Measurements from ENCODE around the gene GIMAP5. TPM values are rescaled to one million over a fixed set of nuclear protein-coding genes. Genes with fewer than 3 reads are reported as not detected.

GIMAP5 gene
- total and polyA plus RNA-seq, 2 of the 13 experiments (the other 11 are each of a cell fraction or from before 2014, with no cell fraction given) = not detected

GRCh38 chr7:150769768-150770167, 32.5 kb downstream of the GIMAP5 start (continued):
- TF ChIP-seq DNMT1 (CRISPR knock-in tag; IDR thresholded peaks at IDR 0.05) (no peak), MXD3 (CRISPR knock-in tag; IDR thresholded peaks at IDR 0.05) (no peak), ZNF737 (CRISPR knock-in tag; IDR thresholded peaks at IDR 0.05; ENCODE audit: borderline replicate concordance) (no peak), BCL3 (CRISPR knock-in tag; IDR thresholded peaks at IDR 0.05) (no peak), KIAA2018 (CRISPR knock-in tag; IDR thresholded peaks at IDR 0.05; ENCODE audit: borderline replicate concordance) (no peak), CENPBD1 (CRISPR knock-in tag; IDR thresholded peaks at IDR 0.05; ENCODE audit: borderline replicate concordance, low read depth) (no peak), FOXO1 (CRISPR knock-in tag; IDR thresholded peaks at IDR 0.05) (0 out of 2 replicates have a peak, but pooled peaks have one; percentile 31), ZNF333 (CRISPR knock-in tag; IDR thresholded peaks at IDR 0.05; ENCODE audit: borderline replicate concordance) (no peak), IRF2 (CRISPR knock-in tag; IDR thresholded peaks at IDR 0.05) (no peak), FUBP1 (CRISPR knock-in tag; IDR thresholded peaks at IDR 0.05; ENCODE audit: borderline replicate concordance) (no peak), MAF1 (CRISPR knock-in tag; IDR thresholded peaks at IDR 0.05; ENCODE audit: borderline replicate concordance) (no peak), SP5 (CRISPR knock-in tag; IDR thresholded peaks at IDR 0.05; ENCODE audit: borderline replicate concordance, low read depth) (peak; percentile 54; the same call in 1 of the 2 replicates), DZIP1 (CRISPR knock-in tag; IDR thresholded peaks at IDR 0.05) (no peak), ZBTB3 (CRISPR knock-in tag; IDR thresholded peaks at IDR 0.05; ENCODE audit: borderline replicate concordance, low read depth) (no peak; the same call in 1 of the 2 replicates)
